Left renal pelvis (tissue), 4 donors: ENCODE data around the gene PRAMEF13. TPM values are rescaled to one million over a fixed set of nuclear protein-coding genes. Genes with fewer than 3 reads are reported as not detected.
"Not testable (repeated sequence)": the region's sequence is repeated elsewhere in the genome, so short reads cannot be mapped to it uniquely, and the experiment has no call there.

ENCODE experiments used
- DNase-seq, 4 donors: peaks; one replicate each; pipeline ENCODE4 v3.0.0-alpha.2; 2013; ENCODE audit warnings: low read depth in 4 of 4, low spot score in 3 of 4
- polyA plus RNA-seq, 4 donors: library from polyadenylated mRNA; unstranded; fragments of 120-200 nt; gene quantifications; one replicate each; pipeline ENCODE4 v1.2.1, GENCODE V29; 2013; ENCODE audit not compliant: insufficient read length in 4 of 4

Gene PRAMEF13, protein sequence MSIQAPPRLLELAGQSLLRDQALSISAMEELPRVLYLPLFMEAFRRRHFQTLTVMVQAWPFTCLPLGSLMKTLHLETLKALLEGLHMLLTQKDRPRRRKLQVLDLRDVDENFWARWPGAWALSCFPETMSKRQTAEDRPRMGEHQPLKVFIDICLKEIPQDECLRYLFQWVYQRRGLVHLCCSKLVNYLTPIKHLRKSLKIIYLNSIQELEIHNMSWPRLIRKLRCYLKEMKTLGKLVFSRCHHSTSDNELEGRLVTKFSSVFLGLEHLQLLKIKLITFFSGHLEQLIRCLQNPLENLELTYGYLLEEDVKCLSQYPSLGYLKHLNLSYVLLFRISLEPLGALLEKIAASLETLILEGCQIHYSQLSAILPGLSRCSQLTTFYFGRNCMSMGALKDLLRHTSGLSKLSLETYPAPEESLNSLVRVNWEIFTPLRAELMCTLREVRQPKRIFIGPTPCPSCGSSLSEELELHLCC
- not detected for polyA plus RNA-seq

DNA sequence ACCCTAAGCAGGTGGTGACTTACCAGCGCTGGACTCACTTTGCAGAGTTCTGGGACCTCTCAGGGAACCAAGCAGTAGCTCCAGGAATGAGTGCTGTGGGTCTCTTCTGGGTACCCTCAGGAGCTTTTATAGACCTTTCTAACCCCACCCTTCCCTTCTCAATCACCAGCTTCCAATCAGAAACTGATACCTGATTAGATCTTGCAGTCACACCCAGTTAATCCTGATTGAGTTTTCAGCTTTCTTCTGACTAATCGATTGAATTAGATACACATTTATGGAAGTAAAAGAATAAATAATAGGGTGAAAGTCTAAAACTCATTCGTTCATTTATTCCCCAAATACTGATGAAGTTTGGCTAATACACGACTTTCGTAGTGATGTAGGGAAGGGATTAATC, at the start of gene PRAMEF13:
TSS of gene PRAMEF13 (minus strand) at position 101 of the 400 bp plus-strand sequence. CDS start 1,820 bp downstream, outside the sequence.
- DNase-seq = not testable (repeated sequence)

DNA sequence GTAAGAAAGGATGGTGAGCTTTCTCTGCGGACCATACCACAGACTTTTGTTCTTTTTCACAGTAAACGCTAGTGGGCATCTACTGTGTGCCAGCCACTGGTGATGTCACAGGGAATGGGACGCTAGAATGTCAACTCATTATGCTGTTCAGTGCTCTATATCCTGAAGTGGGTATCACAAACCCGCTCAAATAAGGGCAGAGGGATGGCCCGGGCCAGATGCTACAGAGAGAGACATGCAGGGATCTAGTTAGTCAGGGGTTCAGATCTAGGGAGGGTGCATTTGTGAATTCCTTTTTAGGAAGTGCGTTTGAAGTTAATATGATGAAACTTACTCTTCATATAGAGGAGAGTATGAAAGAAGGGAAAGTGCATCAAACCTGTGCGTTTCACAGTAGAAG, 45.9 kb upstream of the PRAMEF13 start:
- not testable (repeated sequence) for DNase-seq

DNA sequence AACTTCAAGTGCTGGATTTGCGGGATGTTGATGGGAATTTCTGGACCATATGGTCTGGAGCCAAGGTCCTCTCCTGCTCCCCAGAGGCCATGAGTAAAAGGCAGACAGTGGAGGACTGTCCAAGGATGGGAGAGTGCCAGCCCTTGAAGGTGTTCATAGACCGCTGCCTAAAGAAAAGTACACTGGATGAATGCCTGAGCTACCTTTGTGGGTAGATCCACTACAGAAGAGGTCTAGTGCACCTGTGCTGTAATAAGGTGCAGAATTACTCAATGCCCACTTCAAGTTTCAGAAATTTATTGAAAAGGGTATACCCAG, 45.3 kb upstream of the PRAMEF13 start:
- DNase-seq = not testable (repeated sequence)

DNA sequence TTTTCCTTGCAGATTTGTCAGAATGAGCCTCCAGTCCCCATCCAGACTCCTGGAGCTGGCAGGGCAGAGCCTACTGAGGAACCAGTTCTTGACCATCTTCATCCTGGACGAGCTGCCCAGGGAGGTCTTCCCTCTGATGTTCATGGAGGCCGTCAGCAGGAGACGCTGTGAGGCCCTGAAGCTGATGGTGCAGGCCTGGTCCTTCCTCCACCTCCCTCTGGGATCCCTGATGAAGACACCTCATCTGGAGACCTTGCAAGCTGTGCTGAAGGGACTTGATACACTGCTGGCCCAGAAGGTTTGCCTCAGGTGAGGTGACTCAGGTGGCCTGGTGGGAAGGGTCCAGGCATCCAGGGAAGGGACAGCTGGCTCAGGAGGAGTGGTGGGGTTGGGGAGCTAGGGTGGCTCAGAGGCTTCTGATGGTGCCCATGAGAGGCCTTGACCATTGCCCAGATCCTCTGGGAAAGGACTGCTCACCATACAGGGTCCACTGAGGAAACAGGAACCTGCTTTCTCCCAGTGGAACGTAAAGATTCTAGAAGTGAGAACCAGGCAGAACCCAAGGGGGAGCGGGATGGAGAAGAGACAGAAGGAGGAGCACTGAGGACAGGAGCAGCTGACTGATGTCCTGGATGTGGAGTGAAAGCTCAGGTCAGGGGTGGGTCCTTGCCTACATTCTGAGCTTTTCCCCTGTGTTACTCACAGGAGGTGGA, 44.8 kb upstream of the PRAMEF13 start:
- DNase-seq = not testable (repeated sequence)

DNA sequence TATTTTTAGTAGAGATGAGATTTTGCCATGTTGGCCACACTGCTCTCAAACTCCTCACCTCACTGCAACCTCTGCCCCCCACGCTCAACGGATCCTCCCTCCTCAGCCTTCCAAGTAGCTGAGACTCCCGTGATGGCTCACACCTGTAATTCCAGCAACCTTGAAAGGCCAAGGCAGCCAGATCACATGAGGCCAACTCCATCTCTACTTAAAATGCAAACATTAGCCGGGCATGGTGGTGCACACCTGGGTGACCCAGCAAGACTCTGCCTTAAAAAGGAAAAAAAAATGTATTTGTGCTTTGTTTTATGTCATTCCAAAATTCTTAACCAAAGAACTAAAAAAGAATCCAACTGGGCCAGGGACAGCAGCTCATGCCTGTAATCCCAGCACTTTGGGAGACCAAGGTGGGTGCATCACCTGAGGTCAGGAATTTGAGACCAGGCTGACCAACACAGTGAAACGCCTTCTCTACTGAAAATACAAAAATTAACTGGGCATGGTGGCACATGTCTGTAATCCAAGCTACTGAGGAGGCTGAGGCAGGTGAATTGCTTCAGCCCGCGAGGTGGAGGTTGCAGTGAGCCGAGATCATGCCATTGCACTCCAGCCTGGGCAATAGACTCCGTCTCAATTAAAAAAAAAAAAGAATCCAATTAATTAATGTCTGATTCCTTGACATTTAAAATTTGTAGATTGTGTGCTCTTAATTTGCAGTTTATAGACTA, 42.5 kb upstream of the PRAMEF13 start:
- DNase-seq = not testable (repeated sequence)

DNA sequence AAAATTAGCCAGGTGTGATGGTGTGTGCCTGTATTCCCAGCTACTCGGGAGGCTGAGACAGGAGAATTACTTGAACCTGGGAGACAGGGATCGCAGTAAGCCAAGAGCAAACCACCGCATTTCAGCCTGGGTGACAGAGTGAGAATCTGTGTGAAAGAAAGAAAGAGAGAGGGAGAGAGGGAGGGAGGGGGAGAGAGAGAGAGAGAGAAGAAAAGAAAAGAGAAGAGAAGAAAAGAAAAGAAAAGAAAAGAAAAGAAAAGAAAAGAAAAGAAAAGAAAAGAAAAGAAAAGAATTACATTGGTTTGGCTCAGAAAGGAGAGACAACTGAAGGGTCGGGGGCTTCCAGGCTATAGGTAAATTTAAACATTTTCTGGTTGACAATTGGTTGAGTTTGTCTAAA, 38.4 kb upstream of the PRAMEF13 start:
- DNase-seq = not testable (repeated sequence)

DNA sequence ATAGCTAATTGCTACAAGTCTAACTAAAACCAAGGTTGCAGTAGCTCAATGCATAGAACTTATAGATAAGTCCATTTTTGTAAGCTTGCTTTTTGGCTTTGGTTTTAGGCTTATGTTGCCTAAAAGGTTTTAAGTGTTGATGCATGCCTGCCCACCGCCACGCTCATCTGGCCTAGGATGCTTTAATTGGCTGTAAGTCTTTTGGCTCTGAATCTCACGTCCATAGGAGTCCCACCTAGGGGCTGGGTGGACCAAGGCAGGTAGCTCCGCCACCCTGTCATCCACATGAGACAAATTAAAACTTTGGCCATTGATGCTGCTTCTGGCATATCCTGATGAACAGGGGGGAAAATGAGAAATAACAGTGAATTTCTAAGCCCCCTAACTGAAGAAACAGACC, 36.4 kb upstream of the PRAMEF13 start:
- not testable (repeated sequence) for DNase-seq

DNA sequence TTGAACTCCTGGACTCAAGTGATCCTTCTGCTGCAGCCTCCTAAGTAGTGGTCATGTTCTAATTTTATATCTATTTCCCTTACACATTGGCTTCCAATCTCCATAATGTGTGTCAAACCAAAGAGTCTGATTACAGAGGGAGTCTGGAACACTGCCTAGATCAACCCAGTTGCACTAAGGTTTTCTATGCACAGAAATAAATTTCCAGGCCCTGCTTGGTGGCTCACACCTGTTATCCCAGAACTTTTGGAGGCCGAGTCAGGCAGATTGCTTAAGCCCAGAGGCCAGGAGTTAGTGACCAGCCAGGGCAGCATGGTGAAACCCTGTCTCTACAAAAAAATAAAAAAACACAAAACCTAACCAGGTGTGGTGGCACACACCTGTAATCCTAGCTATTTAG, 32.8 kb upstream of the PRAMEF13 start:
- DNase-seq = not testable (repeated sequence)

DNA sequence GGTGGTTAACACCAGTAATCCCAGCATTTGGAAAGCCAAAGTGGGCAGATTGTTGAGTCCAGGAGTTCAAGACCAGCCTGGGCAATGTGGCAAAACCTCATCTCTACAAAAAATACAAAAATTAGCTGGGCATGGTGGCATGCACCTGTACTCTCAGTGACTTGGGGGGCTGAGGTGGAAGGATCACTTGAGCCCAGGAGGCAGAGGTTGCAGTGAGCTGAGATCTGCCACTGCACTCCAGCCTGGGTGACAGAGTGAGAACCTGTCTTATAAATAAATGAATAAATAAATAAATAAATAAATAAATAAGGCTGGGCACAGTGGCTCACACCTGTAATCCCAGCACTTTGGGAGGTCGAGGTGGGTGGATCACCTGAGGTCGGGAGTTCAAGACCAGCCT, 30.8 kb upstream of the PRAMEF13 start:
- not testable (repeated sequence) for DNase-seq

DNA sequence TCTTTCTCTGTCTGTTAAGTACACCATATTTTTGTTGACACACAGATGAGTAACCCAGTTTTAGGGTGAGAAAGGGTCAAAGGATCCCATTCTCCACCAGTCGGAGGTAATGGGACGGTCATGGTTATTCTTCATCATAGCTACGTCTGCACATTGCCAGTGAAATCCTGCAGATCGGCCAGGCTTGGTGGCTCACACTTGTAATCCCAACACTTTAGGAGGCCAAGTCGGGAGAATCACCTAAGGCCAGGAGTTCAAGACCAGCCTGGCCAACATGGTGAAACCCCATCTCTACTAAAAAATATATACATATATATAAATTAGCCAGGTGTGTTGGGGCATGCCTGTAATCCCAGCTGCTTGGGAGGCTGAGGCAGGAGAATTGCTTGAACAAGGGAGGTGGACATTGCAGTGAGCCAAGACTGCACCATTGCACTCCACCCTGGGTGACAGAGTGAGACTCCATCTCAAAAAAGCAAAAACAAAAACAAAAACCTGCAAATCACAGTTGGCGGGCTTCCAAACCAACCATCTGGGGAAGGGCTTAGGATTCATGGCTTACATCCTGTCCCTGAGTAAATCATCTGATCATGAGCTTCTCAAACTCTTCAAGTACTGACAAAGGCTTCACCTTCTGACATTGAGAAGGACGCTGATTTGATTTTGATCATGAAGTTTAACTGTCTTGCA, 30.0 kb upstream of the PRAMEF13 start:
- not testable (repeated sequence) for DNase-seq

DNA sequence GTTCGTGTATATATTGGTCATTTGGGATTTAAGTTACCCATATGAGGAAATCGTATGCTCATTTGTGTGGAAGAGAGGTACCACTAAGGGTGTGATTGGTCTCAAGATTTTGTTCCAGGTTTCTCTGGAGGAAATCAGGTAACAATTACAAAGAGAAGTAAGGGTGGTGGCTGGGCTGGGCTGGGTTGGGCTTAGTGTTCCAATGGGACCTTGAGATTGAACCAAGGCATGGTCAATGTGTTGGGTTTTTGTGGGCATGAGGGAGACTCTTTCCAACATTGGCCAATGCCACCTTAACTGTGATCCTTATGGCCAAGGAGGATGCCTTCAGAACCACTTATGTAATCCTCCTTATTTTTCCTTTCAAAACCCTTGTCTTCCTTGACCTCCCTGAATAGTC, 29.4 kb upstream of the PRAMEF13 start:
- DNase-seq = not testable (repeated sequence)

DNA sequence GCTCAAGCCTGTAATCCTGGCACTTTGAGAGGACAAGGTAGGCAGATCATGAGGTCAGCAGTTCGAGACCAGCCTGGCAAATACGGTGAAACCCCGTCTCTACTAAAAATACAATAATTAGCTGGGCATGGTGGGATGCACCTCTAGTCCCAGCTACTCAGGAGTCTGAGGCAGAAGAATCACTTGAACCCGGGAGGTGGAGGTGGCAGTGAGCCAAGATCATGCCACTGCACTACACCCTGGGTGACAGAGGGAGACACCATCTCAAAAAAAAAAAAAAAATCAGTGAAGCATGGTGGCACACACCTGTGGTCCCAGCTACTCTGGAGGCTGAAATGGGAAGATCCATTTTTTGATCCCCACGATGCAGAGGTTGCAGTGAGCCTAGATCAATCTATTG, 28.9 kb upstream of the PRAMEF13 start:
- not testable (repeated sequence) for DNase-seq

DNA sequence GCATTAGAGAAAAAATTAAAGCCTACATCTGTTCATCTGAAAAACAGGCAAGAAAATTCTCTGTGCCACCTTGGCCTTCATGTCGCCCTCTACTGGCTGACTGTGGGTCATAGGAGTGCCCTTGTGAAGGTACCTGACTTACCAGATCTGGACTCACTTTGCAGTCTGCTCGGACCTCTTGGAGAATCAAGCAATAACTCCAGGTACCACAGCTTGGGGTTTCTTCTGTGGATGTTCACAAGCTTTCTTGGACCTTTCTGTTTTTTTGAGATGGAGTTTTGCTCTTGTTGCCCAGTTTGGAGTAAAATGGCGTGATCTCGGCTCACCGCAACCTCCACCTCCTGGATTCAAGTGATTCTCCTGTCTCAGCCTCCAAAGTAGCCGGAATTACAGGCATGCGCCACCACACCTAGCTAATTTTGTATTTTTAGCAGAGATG, 27.2 kb upstream of the PRAMEF13 start:
- no peak for DNase-seq

DNA sequence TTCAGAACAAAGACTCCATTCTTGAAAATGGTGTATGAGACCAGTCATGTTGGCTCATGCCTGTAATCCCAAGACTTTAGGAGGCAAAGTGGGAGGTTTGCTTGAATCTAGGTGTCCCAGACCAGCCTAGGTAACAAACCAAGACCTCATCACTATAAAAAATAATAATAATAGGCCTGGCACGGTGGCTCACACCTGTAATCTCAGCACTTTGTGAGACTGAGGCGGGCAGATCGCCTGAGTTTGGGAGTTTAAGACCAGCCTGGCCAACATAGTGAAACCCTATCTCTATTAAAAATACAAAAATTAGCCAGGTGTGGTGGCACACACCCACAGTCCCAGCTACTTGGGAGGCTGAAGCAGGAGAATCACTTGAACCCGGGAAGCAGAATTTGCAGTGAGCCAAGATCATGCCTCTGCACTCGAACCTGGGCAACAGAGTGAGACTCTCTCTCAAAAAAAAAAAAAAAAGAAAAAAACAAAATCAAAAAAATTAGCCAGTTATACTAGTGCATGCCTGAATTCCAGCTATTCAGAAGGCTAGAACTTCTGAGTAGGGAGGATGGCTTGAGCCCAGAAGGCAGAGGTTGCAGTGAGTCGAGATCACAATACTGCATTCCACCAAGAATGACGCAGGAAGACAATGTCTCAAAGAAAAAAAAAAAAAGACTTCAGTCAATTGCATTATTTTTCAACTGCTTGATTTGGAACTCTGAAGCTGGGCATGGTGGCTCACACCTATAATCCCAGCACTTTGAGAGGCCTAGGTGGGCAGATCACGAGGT, 26.3 kb upstream of the PRAMEF13 start:
- not testable (repeated sequence) for DNase-seq

DNA sequence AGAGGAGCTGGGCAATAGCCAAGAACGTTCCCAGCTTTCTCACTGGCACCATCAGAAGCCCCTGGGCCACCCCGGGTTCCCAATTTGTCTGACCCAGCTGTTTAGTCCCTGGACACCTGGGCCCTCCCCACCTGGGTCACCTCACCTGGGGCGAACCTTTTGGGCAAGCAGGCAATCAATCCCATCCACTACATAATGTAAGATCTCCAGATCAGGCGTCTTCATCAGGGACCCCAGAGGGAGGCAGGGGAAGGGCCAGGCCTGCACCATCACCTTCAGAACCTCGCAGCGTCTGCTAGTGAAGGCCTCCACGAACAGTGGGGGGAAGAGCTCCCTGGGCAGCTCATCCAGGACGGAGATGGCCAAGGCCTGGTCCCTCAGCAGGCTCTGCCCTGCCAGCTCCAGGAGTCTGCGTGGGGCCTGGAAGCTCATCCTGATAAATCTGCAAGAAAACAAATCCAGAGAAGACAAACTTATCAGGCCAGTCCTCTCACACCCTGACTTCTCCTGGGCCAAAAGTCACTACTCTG, 24.5 kb upstream of the PRAMEF13 start, which contains the start of gene PRAMEF18:
TSS of gene PRAMEF18 (minus strand) at position 480 of the 530 bp plus-strand sequence. CDS start at position 432, 48 bp downstream.
- DNase-seq = not testable (repeated sequence)

DNA sequence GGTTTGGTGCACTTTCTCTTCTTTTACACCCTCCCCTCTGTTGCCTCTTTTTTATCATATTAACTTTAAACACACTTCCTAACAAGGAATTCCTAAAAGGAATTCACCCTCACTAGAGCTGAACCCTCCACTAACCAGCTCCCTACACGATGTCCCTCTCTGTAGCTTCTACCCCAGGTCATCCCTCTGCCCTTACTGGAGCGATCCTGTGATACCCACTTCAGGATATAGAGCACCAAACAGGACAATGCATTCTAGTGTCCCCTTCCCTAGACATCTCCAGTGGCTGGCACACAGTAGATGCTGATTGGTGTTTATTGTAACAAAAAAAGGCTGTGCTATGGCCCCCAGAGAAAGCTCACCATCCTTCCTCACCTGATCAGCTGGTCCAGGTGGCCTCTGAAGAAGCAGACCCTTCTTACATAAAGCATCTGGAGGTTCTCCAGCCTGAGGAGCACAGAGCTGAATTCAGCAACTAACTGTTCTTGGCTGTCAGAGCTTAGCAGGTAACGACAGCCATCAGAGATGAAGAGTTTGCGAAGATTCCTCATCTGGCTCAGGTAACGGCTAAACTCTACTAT, 23.4 kb upstream of the PRAMEF13 start:
- DNase-seq = no peak

DNA sequence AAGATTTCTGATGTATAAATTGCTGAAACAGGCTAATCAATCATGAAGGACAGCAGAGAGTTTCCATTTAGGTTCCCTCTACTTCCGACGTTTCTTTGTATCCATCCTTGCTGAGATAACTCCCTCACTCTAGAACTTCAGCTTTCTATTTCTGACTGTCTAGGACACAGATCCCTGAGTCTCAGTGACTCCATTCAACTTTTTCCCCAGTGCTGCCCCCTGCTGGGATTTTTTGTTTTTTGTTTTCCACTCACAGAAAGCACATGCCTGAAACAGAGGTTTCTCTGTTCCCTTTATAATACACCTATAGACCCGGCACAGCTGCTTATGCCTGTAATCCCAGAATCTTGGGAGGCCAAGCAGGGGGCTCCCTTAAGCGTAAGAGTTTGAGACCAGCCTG, 21.6 kb upstream of the PRAMEF13 start:
- DNase-seq = not testable (repeated sequence)

DNA sequence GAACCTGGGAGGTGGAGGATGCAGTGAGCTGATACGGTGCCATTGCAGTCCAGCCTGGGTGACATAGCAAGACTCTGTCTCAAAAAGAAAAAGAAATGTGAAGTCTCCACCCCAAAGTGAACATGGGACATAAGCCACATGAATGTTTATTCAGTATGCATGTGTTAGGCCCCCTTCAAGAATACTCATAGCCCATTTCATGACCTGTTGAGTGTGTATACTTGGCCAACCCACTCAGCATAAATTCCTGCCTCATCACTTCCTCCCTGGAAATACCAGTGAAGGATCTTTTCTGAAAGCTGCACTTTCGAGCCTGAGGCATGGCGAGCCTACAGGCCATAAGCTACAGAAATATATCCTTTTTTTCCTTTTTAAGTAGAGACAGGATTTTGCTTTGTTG, 18.0 kb upstream of the PRAMEF13 start:
- not testable (repeated sequence) for DNase-seq

DNA sequence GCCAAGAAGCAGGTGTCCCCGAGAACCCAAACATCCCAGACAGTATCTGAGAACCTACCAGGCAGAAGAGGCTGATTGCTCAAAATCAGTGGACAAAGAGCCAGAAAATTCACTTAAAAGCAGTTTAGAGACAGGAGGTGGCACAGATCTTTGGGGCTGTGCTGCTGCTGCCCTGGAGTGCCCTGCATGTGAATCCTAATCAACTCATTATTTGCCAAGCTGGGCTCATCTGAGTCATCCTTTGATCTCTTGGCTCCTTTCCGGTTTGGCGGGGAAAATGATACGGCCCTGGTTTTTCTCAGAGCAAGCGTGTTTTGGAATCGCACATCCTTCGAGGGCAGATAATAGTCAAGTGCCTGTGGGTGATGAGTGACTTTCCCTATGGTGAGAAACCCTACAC, 15.4 kb upstream of the PRAMEF13 start:
- DNase-seq = not testable (repeated sequence)
